RWPE2 (cell line): ENCODE results near the gene HIVEP3.

Experiments
- ATAC-seq: fragments of 200-7000 bp; cut with Tn5 transposase; 3 replicates; pipeline ENCODE4 v1.9.1; 2021; ENCODE audit warnings: low read depth
- DNase-seq: peaks from one replicate; pipeline ENCODE4 v3.0.0-alpha.2; 2020; ENCODE audit warnings: low spot score
- H3K27ac ChIP-seq: fragments of 450-650 bp; 2 replicates; pipeline ENCODE4 v1.5.1; 2017; ENCODE audit warnings: mild to moderate bottlenecking; ENCODE audit not compliant: poor library complexity, severe bottlenecking
- H3K27me3 ChIP-seq: fragments of 250-450 bp; sonication (Bioruptor Pico); 2 replicates; pipeline ENCODE4 v1.5.1; 2021; ENCODE audit warnings: mild to moderate bottlenecking, moderate library complexity; ENCODE audit not compliant: insufficient read depth, poor library complexity, severe bottlenecking
- H3K36me3 ChIP-seq: fragments of 250-450 bp; sonication (Bioruptor Pico); 2 replicates; pipeline ENCODE4 v1.5.1; 2020; ENCODE audit warnings: low read depth, mild to moderate bottlenecking, moderate library complexity
- H3K4me1 ChIP-seq: fragments of 250-450 bp; sonication (Bioruptor Pico); 2 replicates; pipeline ENCODE4 v1.5.1; 2021; ENCODE audit warnings: mild to moderate bottlenecking, moderate library complexity; ENCODE audit not compliant: insufficient read depth, poor library complexity, severe bottlenecking
- H3K4me3 ChIP-seq: fragments of 250-450 bp; sonication (Bioruptor Pico); 2 replicates; pipeline ENCODE4 v1.5.1; 2021; ENCODE audit warnings: mild to moderate bottlenecking, moderate library complexity; ENCODE audit not compliant: severe bottlenecking
- H3K9me3 ChIP-seq: fragments of 250-450 bp; sonication (Bioruptor Pico); 2 replicates; pipeline ENCODE4 v1.5.1; 2021; ENCODE audit warnings: mild to moderate bottlenecking, moderate library complexity; ENCODE audit not compliant: severe bottlenecking
- CTCF ChIP-seq: fragments of 450-650 bp; IDR thresholded peaks from one replicate; pipeline ENCODE4 v1.5.1; 2017; ENCODE audit warnings: mild to moderate bottlenecking, moderate library complexity; ENCODE audit not compliant: poor library complexity, severe bottlenecking

The HIVEP3 gene

DNA sequence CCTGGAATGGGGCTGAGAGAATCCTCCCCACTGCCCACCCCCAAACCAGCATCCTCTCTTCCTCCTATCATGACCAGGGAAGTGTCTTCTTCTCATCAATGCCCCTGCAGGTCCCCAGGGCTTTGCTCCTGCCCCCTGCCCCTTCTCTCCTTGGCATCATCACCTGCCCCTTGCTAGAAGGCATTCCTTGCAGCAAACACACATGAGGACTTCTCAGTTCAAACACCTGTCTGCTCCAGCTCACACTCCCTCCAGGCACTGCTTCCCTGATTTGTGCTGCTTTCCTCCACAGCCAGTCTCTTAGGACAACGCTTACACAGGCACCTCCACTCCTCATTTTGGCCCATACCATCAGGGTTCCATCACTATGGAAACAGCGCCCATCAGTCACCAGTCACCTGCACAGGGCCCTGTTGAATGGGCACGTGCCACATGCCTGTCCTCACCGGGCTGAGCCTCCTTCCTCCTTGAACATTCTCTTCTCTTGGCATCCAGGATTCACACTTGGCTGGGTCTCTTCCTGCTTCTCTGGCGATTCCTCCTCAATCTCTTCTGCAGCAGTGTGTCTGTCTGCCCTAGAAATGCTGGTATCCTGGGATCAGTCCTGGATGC lies 352.3 kb downstream of the HIVEP3 start:
- no peak for TF ChIP-seq CTCF
- no peaks in the 10 kb centered on the region for H3K4me1 ChIP-seq
- DNase-seq: no peak
- no peaks in the 10 kb centered on the region for H3K27me3 ChIP-seq
- no peaks in the 10 kb centered on the region for H3K9me3 ChIP-seq
- no peaks in the 10 kb centered on the region for H3K36me3 ChIP-seq
- ATAC-seq: no peak
- H3K27ac ChIP-seq: no peak overlapping the region
- no peak overlapping the region for H3K4me3 ChIP-seq

- H3K9me3 ChIP-seq: no peaks in the 10 kb centered on the region
- no peaks in the 10 kb centered on the region for H3K4me1 ChIP-seq
- ATAC-seq (no peak), DNase-seq (no peak)
- H3K27me3 ChIP-seq: no peaks in the 10 kb centered on the region
- no peak for TF ChIP-seq CTCF
- H3K4me3 ChIP-seq: no peak overlapping the region
- H3K36me3 ChIP-seq: no peaks in the 10 kb centered on the region
- H3K27ac ChIP-seq: no peak overlapping the region
These were observed 353.8 kb downstream of the HIVEP3 start for GRCh38 chr1:41564741-41565475.

GRCh38 chr1:41562328-41562727 lies 356.4 kb downstream of the HIVEP3 start:
- no peak overlapping the region for H3K4me3 ChIP-seq
- H3K36me3 ChIP-seq: no peaks in the 10 kb centered on the region
- ATAC-seq (no peak), DNase-seq (no peak)
- no peak overlapping the region for H3K27ac ChIP-seq
- no peak for TF ChIP-seq CTCF
- no peaks in the 10 kb centered on the region for H3K27me3 ChIP-seq
- no peaks in the 10 kb centered on the region for H3K4me1 ChIP-seq
- no peaks in the 10 kb centered on the region for H3K9me3 ChIP-seq

DNA sequence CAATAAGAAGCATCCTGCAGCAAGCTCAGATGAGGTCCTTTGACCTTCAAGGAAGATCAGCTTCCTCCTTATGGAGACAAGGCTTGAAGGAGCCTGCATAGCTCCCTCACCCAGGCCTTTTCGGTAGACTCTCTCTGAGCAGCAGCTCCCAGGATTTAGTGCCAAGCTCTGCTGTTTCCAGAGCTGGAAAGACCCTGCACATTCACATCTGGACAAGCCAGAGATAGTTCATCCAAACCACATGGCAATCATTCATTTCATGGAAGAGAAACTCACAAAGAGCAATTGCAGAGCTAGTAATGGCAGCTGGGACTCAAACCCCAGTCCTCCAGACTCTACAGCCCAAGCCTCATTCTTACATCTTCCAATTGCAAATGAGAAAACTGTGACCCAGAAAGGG lies 357.8 kb downstream of the HIVEP3 start:
- H3K36me3 ChIP-seq: no peaks in the 10 kb centered on the region
- no peaks in the 10 kb centered on the region for H3K4me1 ChIP-seq

More for the DNA sequence above, 357.8 kb downstream of the HIVEP3 start:
- no peak for TF ChIP-seq CTCF
- Histone ChIP-seq H3K9me3 (no peaks in the 10 kb centered on the region), H3K27me3 (no peaks in the 10 kb centered on the region), H3K4me3 (no peak overlapping the region), H3K27ac (no peak overlapping the region)
- ATAC-seq (no peak), DNase-seq (no peak)
